Activated CD4-positive, alpha-beta T cell treated with anti-CD3 and anti-CD28 coated beads, Interleukin-2, amount 50 U/mL, for 1 hour (primary cell): Measurements from ENCODE around the gene CACUL1.

ENCODE experiments used
- DNase-seq: peaks from one replicate; pipeline ENCODE4 v3.0.0-alpha.2; 2020

The CACUL1 gene

GRCh38 chr10:118633786-118634185 lies 121.0 kb downstream of the CACUL1 start:
- DNase-seq, result no peak

GRCh38 chr10:118629211-118629610 lies 125.6 kb downstream of the CACUL1 start:
- DNase-seq, result no peak

GRCh38 chr10:118628397-118628796 lies 126.4 kb downstream of the CACUL1 start:
- no peak for DNase-seq

DNA sequence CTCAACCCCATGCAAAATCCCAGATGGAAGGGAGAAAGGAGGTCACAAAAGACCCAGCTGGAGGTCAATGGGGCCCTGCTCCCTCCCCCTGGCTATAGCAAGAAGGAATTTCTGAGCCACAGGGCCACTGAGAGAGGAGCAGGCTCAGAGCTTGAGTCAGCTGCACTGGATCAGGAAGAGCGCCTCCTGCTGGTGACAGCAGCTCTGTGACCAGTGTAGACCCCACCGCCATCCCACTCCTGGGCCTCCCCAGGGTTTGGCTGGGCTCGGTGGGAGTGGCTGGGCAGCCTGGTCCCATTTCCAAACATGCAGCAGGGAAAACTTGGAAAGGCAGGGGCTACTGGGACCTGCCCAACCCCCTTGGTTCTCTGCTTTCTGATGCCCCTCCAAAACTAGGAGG lies 127.8 kb downstream of the CACUL1 start:
- DNase-seq, result no peak
